ENCODE results near the gene PACRG.

The PACRG gene

DNA sequence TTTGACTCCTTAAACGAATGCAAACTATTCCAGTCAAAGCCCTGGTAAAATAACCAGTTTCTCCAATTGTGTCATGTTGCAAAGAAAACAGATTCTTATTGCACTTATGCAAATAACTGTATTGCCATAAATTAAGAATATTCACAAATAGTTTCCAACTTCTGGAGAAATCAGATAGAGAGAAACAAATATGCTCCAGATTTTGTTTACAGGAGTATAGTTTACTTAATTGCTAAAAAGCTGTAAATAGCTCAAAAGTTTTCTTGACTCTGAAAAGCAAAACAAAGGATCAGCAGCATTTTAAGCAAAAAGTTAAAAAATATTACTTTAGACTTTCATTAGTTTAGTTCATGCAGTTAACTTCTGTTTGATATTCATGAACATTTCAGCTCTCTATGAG, 304.2 kb downstream of the PACRG start:
- DNase-seq = no peak
- no peak overlapping the region for H4K12ac ChIP-seq (ENCODE audit: low read depth, low read length)
- H3K36me3 ChIP-seq (ENCODE audit: control insufficient read depth in 1 of 2, insufficient read depth in 2 of 2, low read length in 2 of 2) = no peaks in the 10 kb centered on the region
- H3K4me1 ChIP-seq (ENCODE audit: control insufficient read depth in 1 of 2, insufficient read depth in 2 of 2, low read length in 2 of 2) = no peaks in the 10 kb centered on the region
- H3K23ac ChIP-seq (ENCODE audit: low read length) = no peak overlapping the region
- no peaks in the 10 kb centered on the region for H3K27me3 ChIP-seq (ENCODE audit: insufficient read depth, low read length)
- no peak overlapping the region for H3K14ac ChIP-seq (ENCODE audit: low read length)
- no peak overlapping the region for H3K4me2 ChIP-seq (ENCODE audit: low read length)
- H2AFZ ChIP-seq (ENCODE audit: insufficient read depth, low read length, poor library complexity) = no peak overlapping the region
- no peak overlapping the region for H4K91ac ChIP-seq (ENCODE audit: low read depth, low read length)
- no CpG with 5 or more reads among the region's 1 CpG for WGBS (ENCODE audit: extremely low coverage, insufficient coverage, insufficient read length)
- no peak overlapping the region for H3K4ac ChIP-seq (ENCODE audit: low read depth, low read length)
- no peak overlapping the region for H3K9ac ChIP-seq (ENCODE audit: low read length)
- no peak overlapping the region for H3K4me3 ChIP-seq (ENCODE audit: low read depth, low read length)
- H3K9me3 ChIP-seq (ENCODE audit: insufficient read depth, low read depth, low read length) = no peaks in the 10 kb centered on the region
- H2BK120ac ChIP-seq (ENCODE audit: insufficient read depth, low read length, poor library complexity) = no peak overlapping the region
- H3K27ac ChIP-seq (ENCODE audit: low read depth, low read length) = no peak overlapping the region
- no peak overlapping the region for H2BK12ac ChIP-seq (ENCODE audit: low read length)
- H2AK5ac ChIP-seq (ENCODE audit: low read length) = no peak overlapping the region
- H4K8ac ChIP-seq (ENCODE audit: low read depth, low read length) = no peak overlapping the region
- no peaks in the 10 kb centered on the region for H3K79me1 ChIP-seq (ENCODE audit: low read length)
- H3K18ac ChIP-seq (ENCODE audit: low read length) = no peak overlapping the region
- no peaks in the 10 kb centered on the region for H3K79me2 ChIP-seq (ENCODE audit: control insufficient read depth, insufficient read depth, low read length, poor library complexity)
- H2BK5ac ChIP-seq (ENCODE audit: low read depth, low read length, poor library complexity) = no peak overlapping the region

DNA sequence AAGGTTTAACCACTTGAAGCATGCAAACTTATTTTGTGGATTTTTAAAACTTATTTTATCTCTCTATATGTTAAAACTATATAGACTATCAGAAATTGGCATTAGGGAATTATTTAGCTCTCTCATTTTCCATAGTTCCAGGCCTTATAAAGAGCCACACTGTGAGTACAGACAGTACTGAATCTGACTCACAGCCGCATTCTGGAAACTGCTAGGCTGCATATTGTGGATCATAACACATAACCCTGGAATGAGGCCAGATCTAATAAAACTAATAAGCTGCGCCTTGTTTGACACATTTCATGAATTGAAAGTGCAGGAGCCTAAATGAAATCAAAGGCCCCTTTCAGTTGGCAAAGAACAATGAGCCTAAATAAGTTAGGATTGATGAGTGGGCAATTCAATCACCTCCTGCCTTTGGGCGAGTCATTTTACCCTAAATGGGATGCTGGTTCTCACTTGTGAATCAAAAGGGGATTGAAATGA, 308.4 kb downstream of the PACRG start:
- no peaks in the 10 kb centered on the region for H3K79me2 ChIP-seq (ENCODE audit: control insufficient read depth, insufficient read depth, low read length, poor library complexity)
- WGBS (ENCODE audit: extremely low coverage, insufficient coverage, insufficient read length) = no CpG with 5 or more reads among the region's 3 CpGs
- no peak overlapping the region for H2AFZ ChIP-seq (ENCODE audit: insufficient read depth, low read length, poor library complexity)

DNA sequence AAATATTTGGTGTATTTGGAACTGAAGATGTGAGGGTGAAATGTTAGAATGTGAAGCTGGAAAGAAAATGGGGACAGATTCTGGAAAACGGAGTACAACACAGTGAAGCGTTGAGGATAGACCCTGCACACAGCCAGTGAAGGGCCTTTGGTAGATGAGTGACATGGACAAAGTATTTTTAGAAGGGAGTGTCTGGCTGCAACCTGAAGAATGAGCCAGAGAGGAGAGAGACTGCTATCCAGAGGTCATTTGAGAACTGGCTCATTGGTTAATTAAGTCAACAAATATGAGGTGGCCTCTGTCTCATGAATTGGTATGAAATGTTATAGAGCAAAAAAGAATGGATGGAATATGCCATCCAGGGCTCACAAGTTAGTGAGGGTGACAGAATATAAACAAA, 310.5 kb downstream of the PACRG start:
- no peak overlapping the region for H3K18ac ChIP-seq (ENCODE audit: low read length)
- H3K9me3 ChIP-seq (ENCODE audit: insufficient read depth, low read depth, low read length) = peaks cover 2% of the 10 kb centered on the region
- H2BK12ac ChIP-seq (ENCODE audit: low read length) = no peak overlapping the region
- DNase-seq = no peak
- H4K12ac ChIP-seq (ENCODE audit: low read depth, low read length) = no peak overlapping the region
- H3K4me2 ChIP-seq (ENCODE audit: low read length) = no peak overlapping the region
- H3K4me1 ChIP-seq (ENCODE audit: control insufficient read depth in 1 of 2, insufficient read depth in 2 of 2, low read length in 2 of 2) = no peaks in the 10 kb centered on the region
- H3K4ac ChIP-seq (ENCODE audit: low read depth, low read length) = no peak overlapping the region
- no peak overlapping the region for H4K91ac ChIP-seq (ENCODE audit: low read depth, low read length)
- no peak overlapping the region for H3K9ac ChIP-seq (ENCODE audit: low read length)
- H3K27ac ChIP-seq (ENCODE audit: low read depth, low read length) = no peak overlapping the region
- no peak overlapping the region for H2AK5ac ChIP-seq (ENCODE audit: low read length)
- no peaks in the 10 kb centered on the region for H3K27me3 ChIP-seq (ENCODE audit: insufficient read depth, low read length)
- no peak overlapping the region for H2BK120ac ChIP-seq (ENCODE audit: insufficient read depth, low read length, poor library complexity)
- no peak overlapping the region for H3K14ac ChIP-seq (ENCODE audit: low read length)
- no peak overlapping the region for H2AFZ ChIP-seq (ENCODE audit: insufficient read depth, low read length, poor library complexity)
- no peaks in the 10 kb centered on the region for H3K79me2 ChIP-seq (ENCODE audit: control insufficient read depth, insufficient read depth, low read length, poor library complexity)
- H2BK5ac ChIP-seq (ENCODE audit: low read depth, low read length, poor library complexity) = no peak overlapping the region
- H3K36me3 ChIP-seq (ENCODE audit: control insufficient read depth in 1 of 2, insufficient read depth in 2 of 2, low read length in 2 of 2) = no peaks in the 10 kb centered on the region
- H3K79me1 ChIP-seq (ENCODE audit: low read length) = no peaks in the 10 kb centered on the region
- WGBS (ENCODE audit: extremely low coverage, insufficient coverage, insufficient read length) = no CpG with 5 or more reads among the region's 2 CpGs
- no peak overlapping the region for H3K23ac ChIP-seq (ENCODE audit: low read length)
- H3K4me3 ChIP-seq (ENCODE audit: low read depth, low read length) = no peak overlapping the region
- H4K8ac ChIP-seq (ENCODE audit: low read depth, low read length) = no peak overlapping the region

More for the DNA sequence above, 308.4 kb downstream of the PACRG start:
- Histone ChIP-seq H4K8ac (ENCODE audit: low read depth, low read length) (no peak overlapping the region), H2BK12ac (ENCODE audit: low read length) (no peak overlapping the region), H3K79me1 (ENCODE audit: low read length) (no peaks in the 10 kb centered on the region), H3K4me3 (ENCODE audit: low read depth, low read length) (no peak overlapping the region), H2BK5ac (ENCODE audit: low read depth, low read length, poor library complexity) (no peak overlapping the region), H3K18ac (ENCODE audit: low read length) (no peak overlapping the region), H2BK120ac (ENCODE audit: insufficient read depth, low read length, poor library complexity) (no peak overlapping the region), H3K4me1 (ENCODE audit: control insufficient read depth in 1 of 2, insufficient read depth in 2 of 2, low read length in 2 of 2) (no peaks in the 10 kb centered on the region), H3K4me2 (ENCODE audit: low read length) (no peak overlapping the region), H3K9ac (ENCODE audit: low read length) (no peak overlapping the region), H2AK5ac (ENCODE audit: low read length) (no peak overlapping the region), H3K36me3 (ENCODE audit: control insufficient read depth in 1 of 2, insufficient read depth in 2 of 2, low read length in 2 of 2) (no peaks in the 10 kb centered on the region), H3K9me3 (ENCODE audit: insufficient read depth, low read depth, low read length) (peaks cover 2% of the 10 kb centered on the region), H3K27me3 (ENCODE audit: insufficient read depth, low read length) (no peaks in the 10 kb centered on the region), H3K23ac (ENCODE audit: low read length) (no peak overlapping the region), H4K12ac (ENCODE audit: low read depth, low read length) (no peak overlapping the region), H3K27ac (ENCODE audit: low read depth, low read length) (no peak overlapping the region), H4K91ac (ENCODE audit: low read depth, low read length) (no peak overlapping the region), H3K4ac (ENCODE audit: low read depth, low read length) (no peak overlapping the region), H3K14ac (ENCODE audit: low read length) (no peak overlapping the region)
- DNase-seq = no peak

DNA sequence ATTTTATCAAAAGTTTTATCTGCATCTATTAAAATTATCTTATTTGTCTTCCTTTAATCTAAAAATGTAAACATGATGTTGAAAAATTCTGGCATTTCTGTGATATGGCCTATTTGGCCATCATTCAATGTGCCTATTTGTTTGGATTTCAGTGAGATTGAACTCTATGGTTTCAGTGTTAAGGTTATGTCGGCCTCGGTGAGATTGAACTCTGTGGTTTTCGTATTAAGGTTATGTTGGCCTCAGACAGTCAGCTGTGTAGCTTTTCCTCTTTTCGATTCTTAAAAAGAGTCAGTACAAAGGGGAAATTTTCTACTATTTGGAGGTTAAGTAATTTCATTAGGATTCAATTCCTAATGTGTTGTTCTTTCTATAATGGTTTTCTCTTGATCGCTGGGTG, 320.6 kb downstream of the PACRG start:
- Histone ChIP-seq H3K4me2 (ENCODE audit: low read length) (no peak overlapping the region), H3K4me3 (ENCODE audit: low read depth, low read length) (no peak overlapping the region), H2AFZ (ENCODE audit: insufficient read depth, low read length, poor library complexity) (no peak overlapping the region), H3K79me2 (ENCODE audit: control insufficient read depth, insufficient read depth, low read length, poor library complexity) (no peaks in the 10 kb centered on the region), H2AK5ac (ENCODE audit: low read length) (no peak overlapping the region), H2BK5ac (ENCODE audit: low read depth, low read length, poor library complexity) (no peak overlapping the region), H3K9ac (ENCODE audit: low read length) (no peak overlapping the region), H4K8ac (ENCODE audit: low read depth, low read length) (no peak overlapping the region), H3K4ac (ENCODE audit: low read depth, low read length) (no peak overlapping the region), H3K14ac (ENCODE audit: low read length) (no peak overlapping the region), H2BK120ac (ENCODE audit: insufficient read depth, low read length, poor library complexity) (no peak overlapping the region), H2BK12ac (ENCODE audit: low read length) (no peak overlapping the region), H3K4me1 (ENCODE audit: control insufficient read depth in 1 of 2, insufficient read depth in 2 of 2, low read length in 2 of 2) (no peaks in the 10 kb centered on the region), H3K27ac (ENCODE audit: low read depth, low read length) (no peak overlapping the region), H3K27me3 (ENCODE audit: insufficient read depth, low read length) (no peaks in the 10 kb centered on the region), H3K9me3 (ENCODE audit: insufficient read depth, low read depth, low read length) (peaks cover 3% of the 10 kb centered on the region), H4K91ac (ENCODE audit: low read depth, low read length) (no peak overlapping the region), H3K23ac (ENCODE audit: low read length) (no peak overlapping the region), H3K18ac (ENCODE audit: low read length) (no peak overlapping the region), H3K36me3 (ENCODE audit: control insufficient read depth in 1 of 2, insufficient read depth in 2 of 2, low read length in 2 of 2) (no peaks in the 10 kb centered on the region), H3K79me1 (ENCODE audit: low read length) (no peaks in the 10 kb centered on the region), H4K12ac (ENCODE audit: low read depth, low read length) (no peak overlapping the region)
- DNase-seq = no peak
- no CpG with 5 or more reads among the region's 5 CpGs for WGBS (ENCODE audit: extremely low coverage, insufficient coverage, insufficient read length)
